ENCODE data around the gene COP1.
"Not testable (repeated sequence)": the region's sequence is repeated elsewhere in the genome, so short reads cannot be mapped to it uniquely, and the experiment has no call there.

Gene COP1

DNA sequence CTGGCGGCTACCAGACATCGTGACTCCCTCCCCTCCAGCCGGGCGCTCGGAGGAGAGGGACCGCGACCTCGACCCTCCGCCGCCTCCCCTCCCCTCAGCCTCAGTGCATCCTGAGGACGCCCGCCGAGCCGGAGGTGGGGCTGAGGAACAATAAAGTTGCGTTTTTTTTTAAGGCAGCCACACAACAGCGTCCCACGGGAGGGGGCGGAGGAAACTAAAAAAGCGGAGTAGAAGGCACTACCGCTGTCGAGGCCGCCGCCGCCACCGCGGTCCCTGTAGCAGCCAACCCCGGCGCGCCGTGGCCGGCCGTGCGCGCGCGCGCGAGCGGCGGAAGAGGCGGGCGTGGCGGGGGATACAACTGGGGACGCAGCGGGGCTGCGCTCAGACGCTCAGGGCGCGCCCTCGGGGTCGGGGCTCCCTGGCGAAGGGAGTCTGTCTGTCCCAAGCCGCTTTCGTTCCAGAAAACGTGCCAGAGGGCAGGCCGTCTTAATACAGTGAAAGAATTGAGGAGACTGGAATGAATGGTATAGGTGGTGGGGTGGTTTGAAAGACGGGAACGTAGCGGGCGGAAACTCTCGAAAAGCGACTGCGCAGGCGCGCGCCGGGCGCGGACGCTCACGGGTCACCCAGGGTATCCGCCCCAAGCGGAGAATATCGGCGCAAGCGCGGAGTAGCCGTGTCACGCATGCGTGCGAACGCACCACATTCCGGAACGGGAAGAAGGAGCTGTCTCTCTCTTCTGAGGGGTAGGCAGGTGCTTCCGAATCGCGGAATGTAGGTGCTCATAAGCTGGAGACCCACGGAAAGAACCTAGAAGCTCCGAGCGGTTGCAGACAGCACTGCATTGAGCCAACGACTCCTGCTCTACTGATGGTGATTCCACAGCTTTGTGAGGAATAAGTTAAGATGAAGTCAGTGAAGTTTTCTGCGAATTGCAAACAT, at the start of gene COP1:
Gene COP1, minus strand, starts transcription at position 326 of the 942 bp plus-strand sequence. Its CDS starts 308 bp downstream, at position 18.
- DNase-seq: peak; percentile 85 to 86

DNA sequence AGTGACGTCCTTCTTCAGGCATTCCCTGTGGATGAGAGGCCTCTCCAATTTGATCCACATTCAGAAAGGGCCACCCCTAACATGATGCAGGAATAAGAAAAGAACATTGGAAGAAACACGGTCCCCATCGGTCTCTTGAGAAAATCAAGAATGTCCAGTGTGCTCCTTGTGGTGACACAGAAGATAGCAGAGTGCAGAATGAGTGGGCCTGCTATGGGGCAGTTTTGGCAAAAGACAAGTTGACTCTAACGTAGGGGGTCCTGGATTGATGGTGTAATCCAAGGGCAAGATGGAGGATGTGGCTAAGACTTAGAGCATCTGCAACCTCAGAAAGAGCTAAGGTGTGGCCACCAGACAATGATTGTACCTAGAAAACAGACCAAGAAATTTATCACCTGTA, 45.1 kb upstream of the COP1 start:
- no peak for DNase-seq

DNA sequence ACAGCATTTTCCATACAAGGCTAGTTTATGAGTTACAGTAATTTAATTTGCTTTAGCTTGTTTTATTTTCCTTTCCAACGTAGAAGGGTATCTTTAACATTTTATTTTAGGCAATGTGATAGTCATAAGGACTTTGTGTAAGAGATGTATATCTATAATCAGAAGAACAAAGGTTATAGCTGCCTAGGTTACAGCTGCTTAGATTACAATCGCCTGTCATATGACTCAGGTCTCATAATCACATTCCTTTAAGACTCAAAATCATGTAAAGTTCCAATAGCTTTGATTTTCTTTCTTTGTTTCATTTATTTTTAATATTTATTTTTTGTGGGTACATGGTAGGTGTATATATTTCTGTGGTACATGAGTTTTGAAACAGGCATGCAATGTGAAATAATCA, 37.8 kb upstream of the COP1 start:
- no peak for DNase-seq

DNA sequence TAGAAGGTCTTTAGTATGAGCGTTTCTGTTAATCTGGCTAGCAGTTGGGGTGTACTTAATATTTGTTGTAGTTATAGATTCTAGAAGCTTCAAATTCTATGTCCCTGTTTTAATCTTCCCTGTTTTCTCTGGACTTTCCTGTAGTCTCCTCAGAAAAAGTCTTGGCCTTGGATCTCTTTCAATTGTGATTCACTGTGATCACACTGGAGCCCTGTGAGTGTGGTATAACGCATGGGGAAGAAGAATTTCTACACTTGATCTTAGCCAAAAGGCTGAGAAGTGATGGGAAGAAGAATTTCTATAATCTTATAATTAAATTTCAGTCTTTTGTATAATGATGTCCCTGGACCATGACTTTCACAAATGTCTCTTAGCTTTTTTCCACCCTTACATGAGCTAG, 36.7 kb upstream of the COP1 start:
- no peak for DNase-seq

DNA sequence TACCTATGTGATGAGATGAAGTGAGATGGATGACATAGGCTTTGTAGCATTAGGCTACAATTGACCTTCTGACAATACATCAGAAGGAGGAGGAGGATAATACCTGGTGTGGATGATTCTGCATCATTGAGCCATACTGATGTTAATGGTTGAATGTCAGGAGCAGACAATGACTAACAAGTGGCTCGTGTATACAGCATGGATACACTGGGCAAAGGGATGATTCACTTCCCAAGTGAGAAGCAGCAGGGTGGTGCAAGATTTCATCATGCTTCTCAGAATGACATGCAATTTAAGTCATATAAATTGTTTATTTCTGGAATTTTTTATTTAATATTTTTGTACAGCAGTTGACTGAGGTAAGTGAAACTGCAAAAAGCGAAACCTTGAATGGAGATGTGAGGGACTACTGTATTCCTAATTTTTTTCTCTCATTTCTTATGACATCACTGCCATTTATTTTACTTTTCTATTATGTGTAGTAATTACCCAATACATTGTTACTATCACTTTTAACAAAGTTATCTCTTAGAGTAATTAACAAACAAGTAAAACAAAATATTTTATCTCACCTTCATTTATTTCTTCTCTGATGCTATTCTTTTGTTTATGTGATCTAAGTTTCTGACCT, 34.4 kb upstream of the COP1 start:
- DNase-seq: no peak

DNA sequence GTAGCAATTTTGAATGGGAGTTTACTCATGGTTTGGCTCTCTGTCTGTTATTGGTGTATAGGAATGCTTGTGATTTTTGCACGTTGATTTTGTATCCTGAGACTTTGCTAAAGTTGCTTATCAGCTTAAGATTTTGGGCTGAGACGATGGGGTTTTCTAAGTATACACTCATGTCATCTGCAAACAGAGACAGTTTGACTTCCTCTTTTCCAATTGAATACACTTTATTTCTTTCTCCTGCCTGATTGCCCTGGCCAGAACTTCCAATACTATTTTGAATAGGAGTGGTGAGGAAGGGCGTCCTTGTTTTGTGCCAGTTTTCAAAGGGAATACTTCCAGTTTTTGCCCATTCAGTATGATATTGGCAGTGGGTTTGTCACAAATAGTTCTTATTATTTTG, 26.6 kb upstream of the COP1 start:
- not testable (repeated sequence) for DNase-seq

DNA sequence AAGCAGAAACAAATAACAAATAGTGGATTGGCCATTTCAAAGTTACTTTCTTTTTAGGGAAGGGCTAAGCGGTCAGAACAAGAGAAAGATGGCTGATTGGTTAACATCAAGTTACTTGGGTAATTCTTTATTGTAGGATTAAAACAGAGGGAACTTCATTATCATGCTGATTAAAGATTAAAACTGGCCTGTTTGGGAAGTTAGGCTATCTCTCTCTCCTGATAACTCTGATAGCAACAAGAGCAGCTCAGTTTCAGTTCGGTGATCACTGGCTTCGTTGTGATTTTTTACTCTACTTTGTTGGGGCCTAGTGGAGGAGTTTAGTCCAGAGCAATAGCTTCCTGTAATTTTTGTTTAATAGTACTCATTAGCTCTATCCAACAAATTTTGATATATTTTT, 20.5 kb upstream of the COP1 start:
- DNase-seq: no peak

DNA sequence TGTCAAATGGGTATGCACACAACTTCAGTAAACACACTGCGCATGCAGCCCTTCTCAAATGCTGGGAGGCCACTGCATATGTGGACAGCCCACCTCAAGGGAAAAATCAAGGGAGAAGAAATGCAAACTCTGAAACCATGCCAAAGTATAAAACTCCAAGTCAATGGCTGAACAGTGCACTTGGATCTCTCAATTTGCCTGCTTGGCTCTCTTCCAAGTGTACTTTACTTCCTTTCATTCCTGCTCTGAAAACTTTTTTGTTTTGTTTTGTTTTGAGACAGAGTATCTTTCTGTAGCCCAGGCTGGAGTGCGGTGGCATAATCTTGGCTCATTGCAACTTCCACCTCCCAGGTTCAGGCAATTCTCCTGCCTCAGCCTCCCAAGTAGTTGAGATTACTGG, 18.8 kb upstream of the COP1 start:
- no peak for DNase-seq

DNA sequence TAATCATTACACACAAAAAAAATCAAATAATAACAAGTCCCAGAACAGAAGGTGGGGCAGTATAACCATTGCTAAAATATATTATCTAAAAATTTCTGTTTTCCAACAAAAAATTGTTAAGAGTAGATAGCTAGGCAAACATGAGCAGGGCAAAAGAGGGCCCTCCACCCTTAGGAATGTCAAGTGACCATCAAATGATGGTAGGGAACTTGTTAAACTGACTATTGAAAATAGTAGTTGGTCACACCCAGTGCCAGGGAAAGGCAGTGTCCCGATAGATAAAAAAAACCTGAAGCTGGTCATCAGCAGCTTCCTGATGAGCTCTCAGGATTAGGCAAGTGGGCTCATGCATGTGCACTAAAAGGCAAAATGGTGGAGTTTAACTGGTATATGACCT, 18.4 kb upstream of the COP1 start:
- no peak for DNase-seq

DNA sequence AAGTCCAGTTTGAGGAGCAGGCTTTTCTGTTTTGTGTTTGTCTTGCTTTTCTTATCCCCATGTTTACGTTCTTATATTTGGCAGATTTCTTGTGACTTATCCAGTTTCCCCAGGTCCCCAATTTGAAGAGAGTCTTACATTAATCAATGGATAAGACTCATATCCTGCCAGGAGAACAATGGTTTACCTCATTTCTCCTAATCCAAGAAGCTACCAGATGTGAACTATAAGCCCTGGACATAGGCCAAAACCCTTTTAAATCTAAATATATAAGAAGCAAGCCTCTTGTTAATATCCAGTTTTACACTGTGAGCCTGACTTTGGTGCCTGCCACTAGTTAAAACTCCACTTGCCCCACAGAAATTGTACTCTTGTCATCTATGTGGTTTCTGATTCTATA, 15.1 kb upstream of the COP1 start:
- DNase-seq: no peak

DNA sequence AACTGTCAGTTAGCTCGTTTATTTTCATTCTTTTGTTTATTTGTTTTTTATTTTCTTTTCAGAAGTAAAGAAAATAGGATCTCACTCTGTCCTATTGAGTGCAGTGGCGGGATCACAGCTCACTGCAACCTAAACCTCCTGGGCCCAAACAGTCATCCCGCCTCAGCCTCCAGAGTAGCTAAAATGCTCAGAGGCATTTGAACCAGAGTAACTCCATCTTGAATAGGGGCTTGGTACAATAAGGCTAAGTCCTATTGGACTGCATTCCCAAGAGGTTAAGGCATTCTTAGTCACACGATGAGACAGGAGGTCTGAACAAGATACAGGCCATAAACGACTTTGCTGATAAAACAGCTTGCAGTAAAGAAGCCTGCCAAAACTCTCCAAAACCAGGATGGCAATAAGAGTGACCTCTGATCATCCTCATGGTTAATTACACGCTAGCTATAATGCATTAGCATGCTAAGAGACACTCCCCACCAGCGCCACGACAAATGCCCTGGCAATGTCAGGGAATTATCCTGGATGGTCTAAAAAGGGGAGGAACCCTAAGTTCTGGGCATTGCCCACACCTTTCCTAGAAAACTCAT, 13.1 kb upstream of the COP1 start:
- DNase-seq: no peak

DNA sequence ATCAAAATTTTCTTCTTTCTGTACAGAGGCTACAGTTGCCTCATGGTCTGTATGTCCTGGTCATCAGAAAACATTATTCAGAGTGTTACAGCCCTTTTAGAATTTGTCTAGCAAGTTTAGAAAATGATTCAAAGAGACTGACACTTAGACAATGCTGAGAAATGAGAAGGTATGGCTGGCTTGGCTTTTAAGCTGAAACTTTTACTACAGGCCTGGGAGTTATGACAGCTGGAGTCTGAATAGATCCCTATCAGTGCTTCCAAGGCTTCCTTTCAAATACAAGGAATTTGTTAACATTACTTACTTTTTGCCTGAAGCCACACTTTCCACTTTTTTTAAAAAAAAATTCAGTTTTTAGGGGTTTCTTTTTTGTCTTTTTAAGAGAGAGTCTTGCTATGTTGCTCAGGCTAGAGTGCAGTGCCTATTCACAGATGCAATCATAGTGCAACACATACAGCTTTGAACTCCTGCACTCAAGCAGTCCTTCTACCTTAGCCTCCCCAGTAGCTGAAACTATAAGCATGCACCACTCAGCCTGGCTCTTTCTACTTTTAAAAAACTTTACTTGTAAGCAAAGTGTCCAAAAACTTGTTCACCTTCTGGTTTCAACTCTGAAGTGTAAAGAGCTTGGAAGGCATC, 10.5 kb upstream of the COP1 start:
- DNase-seq: no peak

DNA sequence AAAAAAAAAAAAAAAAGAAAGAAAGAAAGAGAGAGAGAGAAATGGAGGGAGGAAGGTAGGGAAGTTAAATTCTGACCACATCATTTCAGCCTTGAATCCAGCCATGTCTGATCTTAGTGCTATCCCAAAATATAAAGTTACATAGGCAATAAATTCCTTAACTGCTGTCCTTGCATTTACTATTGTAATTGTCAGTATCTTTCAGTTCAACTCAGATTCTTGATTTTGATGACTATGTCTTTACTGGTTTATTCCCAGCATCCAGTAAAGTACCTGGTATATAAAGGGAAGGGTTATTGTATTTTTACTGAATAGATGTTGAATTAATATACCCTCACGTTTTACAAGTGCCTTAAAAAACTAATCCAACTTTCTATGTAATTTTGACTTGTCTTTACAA, 8.9 kb upstream of the COP1 start:
- DNase-seq: no peak

DNA sequence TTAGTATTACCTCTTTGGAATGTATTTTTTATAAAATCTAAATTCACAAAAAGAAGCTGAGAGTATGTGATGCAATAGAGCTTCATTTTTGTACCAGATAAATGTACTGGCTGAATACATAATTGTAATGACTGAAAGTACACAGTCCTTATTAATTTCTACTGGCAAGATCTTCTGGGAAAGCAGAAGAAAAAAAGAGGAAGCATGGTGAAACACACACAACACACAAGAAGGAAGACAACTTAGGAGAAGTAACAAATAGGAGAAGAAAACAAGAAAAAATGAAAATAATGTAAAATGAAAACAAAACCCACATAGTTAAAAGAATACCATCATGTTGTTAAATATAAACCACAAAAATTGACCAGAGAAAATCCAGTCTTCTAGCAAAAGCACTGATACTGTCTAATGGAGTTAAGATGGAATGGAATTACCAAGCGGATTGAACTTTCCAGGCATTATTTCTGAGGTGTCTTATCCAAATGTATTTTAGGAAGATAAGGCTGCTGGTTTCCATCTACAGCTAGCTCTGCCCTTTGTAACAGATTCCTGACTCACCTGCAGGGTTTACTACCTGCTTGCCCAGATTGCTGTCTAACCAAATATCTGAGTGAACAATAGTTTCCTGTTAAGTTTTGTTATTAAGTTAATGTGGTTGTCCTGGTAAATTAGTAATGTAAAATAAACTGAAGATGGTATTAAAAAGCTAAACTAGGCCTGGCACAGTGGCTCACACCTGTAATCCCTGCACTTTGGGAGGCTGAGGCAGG, 4.5 kb upstream of the COP1 start:
- DNase-seq: peak; percentile 63 to 68

DNA sequence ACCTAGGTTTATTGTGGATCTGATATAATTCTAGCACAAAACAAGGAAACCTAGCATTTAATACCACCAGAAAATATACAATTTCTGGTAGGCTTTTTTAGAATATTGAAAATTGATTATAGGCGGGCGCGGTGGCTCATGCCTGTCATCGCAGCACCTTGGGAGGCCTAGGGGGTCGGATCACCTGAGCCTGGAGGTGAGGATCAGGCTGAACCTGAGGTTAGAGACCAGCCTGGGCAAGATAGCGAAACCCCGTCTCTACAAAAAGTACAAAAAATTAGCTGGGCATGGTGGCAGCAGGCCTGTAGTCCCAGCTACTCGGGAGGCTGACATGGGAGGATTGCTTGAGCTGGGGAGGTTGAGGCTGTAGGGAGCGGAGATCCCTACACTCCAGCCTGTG, 948 bp upstream of the COP1 start:
- no peak for DNase-seq

DNA sequence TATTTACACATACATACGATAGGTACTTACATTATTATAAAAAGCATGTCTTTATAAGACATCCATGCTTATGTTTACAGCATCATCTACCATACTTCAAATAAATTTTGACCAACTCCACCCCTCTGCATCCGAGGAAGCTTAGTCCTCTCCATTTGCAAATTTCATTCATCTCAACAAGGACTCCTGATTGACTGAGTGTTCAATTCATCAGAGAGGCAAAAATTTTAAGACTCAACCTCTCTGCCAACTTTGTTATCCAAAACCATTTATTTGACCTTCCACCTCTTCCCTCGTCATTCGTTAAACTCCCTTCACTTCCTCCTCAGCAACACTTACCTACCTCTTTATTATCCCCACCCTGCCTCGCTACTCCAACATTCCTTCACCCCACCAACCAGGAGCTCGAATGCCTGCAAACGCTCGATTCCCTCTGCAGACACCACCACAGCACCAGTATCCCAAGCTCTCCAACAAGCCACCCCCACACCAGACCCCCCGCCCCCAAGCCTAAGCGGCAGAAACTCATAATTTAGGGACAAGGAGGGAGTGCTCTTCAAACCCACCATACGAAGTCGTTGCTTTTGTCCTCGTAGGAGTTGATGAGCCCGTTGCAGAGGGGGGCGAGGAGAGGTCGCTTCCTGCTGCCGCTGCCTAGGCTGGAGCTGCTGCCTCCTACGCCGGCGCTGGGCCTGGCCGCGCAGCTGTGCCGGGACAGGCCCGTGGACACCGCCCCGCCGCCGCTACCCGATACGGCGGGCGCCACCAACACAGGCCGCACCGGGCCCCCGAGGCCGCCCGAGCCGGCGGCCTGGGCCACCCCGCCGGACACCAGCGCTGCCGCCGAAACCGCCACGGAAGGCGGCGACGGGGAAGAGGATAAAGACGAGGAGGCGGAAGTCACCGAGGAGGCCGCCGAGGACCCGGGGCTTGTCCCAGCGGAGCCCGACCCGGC, 803 bp downstream of the COP1 start:
- DNase-seq: peak in 1 of 2 experiments; percentile 30

DNA sequence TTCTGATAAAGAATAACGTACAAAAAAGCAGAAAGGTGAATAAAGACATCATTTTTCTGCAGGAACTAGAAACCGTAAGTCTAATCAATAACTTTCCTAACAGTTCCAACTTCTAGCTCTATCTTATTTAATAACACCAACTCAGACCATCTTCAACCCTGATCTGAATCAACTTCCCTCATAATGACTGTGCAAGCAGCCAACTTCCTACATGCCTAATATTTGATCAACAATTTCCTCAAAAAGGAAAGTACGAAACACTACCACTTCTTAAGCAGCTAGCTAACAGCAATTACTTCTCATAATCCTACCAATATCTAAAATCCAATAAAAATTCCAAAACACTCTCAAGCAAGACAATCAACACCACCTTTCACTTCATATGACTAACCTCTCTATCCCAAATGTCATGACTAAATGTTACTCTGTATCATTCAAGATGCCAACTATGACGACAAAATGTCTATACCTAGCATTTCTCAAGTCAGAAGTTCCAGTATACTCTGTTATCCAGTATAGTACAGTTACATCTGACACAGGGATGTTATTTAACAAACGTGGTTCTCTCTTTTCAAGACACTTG, 1.7 kb downstream of the COP1 start:
- peak; percentile 64 to 73 for DNase-seq

DNA sequence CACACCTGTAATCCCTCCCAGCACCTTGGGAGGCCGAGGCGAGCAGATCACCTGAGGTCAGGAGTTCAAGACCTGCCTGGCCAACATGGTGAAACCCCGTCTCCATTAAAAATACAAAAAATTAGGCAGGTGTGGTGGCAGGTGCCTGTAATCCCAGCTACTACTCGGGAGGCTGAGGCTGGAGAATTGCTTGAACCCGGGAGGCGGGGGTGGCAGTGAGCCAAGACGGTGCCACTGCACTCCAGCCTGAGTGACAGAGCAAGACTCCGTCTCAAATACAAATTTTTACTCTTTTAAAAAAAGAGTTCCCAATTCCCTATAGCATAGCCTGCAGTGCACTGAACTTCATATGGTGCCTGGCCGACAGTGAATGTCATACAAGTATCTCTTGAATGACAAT, 2.4 kb downstream of the COP1 start:
- DNase-seq: not testable (repeated sequence)

DNA sequence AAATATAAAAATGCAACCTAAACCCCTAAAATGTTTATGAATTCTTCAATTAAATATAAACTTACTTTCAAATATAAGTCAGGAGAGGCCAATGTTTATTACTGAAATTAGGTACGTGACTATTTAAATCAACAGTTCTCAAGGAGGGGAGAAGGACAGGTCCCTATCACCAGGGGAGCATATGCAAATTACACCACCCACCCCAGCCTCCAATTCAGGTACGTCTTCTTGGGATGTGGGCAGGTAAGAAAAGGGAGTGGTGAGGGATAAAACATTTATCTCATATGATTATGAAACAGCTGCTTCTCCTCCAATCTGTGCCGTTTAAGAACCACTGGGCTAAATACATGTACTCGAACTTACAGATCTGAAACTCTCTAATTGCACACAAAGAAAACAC, 3.4 kb downstream of the COP1 start:
- no peak for DNase-seq

DNA sequence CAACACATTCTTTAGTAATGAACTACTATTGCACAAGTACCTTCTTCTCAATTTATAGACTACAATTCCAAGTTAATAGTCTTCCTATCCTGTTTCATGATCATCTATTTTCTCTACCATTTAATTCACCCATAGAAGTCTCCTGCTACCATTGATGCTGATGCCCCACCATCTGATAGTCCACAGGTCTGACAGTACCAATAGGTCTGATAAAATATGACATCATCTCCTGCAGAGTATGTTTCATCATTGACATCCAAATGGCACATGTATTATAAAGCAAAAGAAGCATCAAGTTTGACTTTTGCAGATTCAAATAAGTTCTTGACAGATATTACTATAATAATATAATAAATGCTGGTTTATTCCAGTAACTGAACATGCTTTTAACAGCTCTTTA, 5.5 kb downstream of the COP1 start:
- DNase-seq: no peak

DNA sequence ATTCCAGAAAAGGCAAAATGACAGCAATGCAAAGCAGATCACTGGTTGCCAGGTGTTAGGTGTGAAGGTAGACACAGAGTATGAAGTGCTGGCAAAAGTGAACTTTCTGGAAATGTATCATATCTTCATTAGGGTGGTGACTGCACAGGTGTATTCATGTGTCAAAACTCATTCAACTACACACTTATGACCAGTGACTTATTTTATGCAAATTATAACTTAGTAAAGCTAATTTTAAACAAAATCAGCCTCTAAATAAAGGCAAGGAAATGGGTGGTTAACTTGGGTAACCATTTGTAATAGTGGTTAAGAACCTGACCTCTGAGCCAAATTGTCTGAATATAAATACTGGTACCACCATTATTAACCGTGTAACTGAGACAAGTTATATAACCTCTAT, 7.4 kb downstream of the COP1 start:
- no peak for DNase-seq
